ENCODE data around the gene RAB38.

RAB38 gene

DNA sequence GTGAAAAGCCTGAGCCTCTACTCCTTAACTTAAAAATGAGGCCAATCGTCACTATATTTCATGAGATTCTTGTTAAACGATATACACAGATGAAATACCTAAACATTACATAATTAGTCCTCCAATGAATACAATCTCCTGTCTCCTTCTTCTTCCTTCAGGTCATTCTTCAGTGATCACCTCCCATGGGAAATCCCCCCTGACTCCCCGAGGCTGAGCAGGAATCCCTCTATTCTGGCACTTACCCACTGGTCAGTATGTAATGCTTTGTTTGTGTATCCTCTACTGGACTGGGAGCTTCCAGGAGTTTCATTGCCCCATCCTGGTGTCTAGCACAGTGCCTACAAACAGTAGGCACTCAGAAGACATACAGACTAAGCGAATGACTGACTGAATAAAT lies 52.3 kb downstream of the RAB38 start:
- TF ChIP-seq, protein P1, sequence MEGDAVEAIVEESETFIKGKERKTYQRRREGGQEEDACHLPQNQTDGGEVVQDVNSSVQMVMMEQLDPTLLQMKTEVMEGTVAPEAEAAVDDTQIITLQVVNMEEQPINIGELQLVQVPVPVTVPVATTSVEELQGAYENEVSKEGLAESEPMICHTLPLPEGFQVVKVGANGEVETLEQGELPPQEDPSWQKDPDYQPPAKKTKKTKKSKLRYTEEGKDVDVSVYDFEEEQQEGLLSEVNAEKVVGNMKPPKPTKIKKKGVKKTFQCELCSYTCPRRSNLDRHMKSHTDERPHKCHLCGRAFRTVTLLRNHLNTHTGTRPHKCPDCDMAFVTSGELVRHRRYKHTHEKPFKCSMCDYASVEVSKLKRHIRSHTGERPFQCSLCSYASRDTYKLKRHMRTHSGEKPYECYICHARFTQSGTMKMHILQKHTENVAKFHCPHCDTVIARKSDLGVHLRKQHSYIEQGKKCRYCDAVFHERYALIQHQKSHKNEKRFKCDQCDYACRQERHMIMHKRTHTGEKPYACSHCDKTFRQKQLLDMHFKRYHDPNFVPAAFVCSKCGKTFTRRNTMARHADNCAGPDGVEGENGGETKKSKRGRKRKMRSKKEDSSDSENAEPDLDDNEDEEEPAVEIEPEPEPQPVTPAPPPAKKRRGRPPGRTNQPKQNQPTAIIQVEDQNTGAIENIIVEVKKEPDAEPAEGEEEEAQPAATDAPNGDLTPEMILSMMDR (conservative IDR thresholded peaks at IDR 0.05): no peak
- no peak overlapping the region for H3K27ac ChIP-seq

GRCh38 chr11:88119561-88119960 lies 55.7 kb downstream of the RAB38 start:
- H3K27ac ChIP-seq: no peak overlapping the region
- TF ChIP-seq, protein P1 (conservative IDR thresholded peaks at IDR 0.05): no peak

- TF ChIP-seq, protein P1 (conservative IDR thresholded peaks at IDR 0.05): no peak
- H3K27ac ChIP-seq: no peak overlapping the region
These were observed 57.9 kb downstream of the RAB38 start for GRCh38 chr11:88117281-88117858.

- TF ChIP-seq, protein P1 (conservative IDR thresholded peaks at IDR 0.05): no peak
- H3K27ac ChIP-seq: no peak overlapping the region
These were observed 59.2 kb downstream of the RAB38 start for GRCh38 chr11:88115828-88116755.

- TF ChIP-seq, protein P1 (conservative IDR thresholded peaks at IDR 0.05): no peak
- H3K27ac ChIP-seq: no peak overlapping the region
These were observed 60.7 kb downstream of the RAB38 start for GRCh38 chr11:88114486-88115045.

DNA sequence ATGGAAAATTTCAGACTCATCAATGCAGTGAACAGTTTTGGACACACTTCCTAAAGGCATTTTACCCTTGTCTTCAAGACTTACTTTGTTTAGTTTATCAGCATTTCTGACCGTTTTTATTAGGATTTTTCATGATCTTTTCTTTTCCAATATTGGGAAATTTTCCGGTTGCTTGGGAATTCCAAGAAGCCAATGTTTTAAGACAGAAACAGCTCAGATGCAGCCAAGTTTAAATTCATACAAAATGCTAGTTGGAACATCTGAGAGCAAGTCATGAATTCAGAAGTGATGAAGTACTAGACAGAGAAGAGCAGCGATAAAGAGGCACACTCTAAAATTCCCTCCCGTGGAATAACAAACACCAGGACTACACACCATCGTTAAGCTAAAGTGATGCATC lies 68.6 kb downstream of the RAB38 start:
- no peak overlapping the region for H3K27ac ChIP-seq
- TF ChIP-seq, protein P1 (conservative IDR thresholded peaks at IDR 0.05): no peak

DNA sequence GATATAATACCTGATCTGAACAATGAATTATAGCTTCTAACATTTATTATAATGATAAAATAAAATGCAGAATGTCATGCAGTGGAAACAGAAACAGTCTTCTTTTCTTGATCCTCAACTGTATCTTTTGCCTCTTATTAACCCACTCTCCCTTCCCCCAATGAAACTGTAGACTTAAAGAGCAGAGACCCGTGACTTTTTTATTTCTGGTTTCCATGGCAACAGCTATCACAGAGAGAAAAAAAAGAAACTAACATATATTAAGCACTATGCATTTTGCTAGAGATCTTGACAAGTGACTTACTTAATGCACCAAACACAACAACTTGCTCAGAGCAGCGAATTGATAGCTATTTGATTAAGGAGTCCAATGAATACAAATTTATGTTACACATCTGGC lies 69.3 kb downstream of the RAB38 start:
- no peak overlapping the region for H3K27ac ChIP-seq
- TF ChIP-seq, protein P1 (conservative IDR thresholded peaks at IDR 0.05): no peak
